MM.1S (cell line): ENCODE measurements around the gene LPCAT1.
"Not testable (repeated sequence)": the region's sequence is repeated elsewhere in the genome, so short reads cannot be mapped to it uniquely, and the experiment has no call there.

Experiments
- DNase-seq: peaks from one replicate; pipeline ENCODE4 v3.0.0-alpha.2; 2015
- H2AFZ ChIP-seq: fragments of 300-600 bp; sonication (generic); 2 replicates; pipeline ENCODE4 v1.6.0; 2016; ENCODE audit warnings: antibody characterized with exemption, low read length
- H3F3A ChIP-seq: fragments of 300-600 bp; sonication (generic); 2 replicates; pipeline ENCODE4 v1.6.1; 2016; ENCODE audit warnings: mild to moderate bottlenecking, antibody characterized with exemption, low read length, moderate library complexity, mixed read lengths; ENCODE audit not compliant: insufficient read depth
- H3K27ac ChIP-seq: fragments of 300-600 bp; sonication (generic); 2 replicates; pipeline ENCODE4 v1.5.1; 2016; ENCODE audit warnings: mild to moderate bottlenecking, low read length
- H3K27me3 ChIP-seq: fragments of 300-600 bp; sonication (generic); replicated peaks from 2 replicates; pipeline ENCODE4 v1.6.0; 2016; ENCODE audit warnings: low read length; ENCODE audit not compliant: insufficient read depth
- H3K36me3 ChIP-seq: fragments of 300-600 bp; sonication (generic); replicated peaks from 2 replicates; pipeline ENCODE4 v1.6.1; 2016; ENCODE audit warnings: mild to moderate bottlenecking, low read length, mixed read lengths; ENCODE audit not compliant: insufficient read depth
- H3K4me1 ChIP-seq: fragments of 300-600 bp; sonication (generic); 2 replicates; pipeline ENCODE4 v1.6.1; 2016; ENCODE audit warnings: low read length, mixed read lengths
- H3K4me2 ChIP-seq: fragments of 300-600 bp; sonication (generic); 2 replicates; pipeline ENCODE4 v1.6.0; 2016; ENCODE audit warnings: low read depth, low read length
- H3K4me3 ChIP-seq: fragments of 300-600 bp; sonication (generic); 2 replicates; pipeline ENCODE4 v1.5.1; 2016; ENCODE audit warnings: low read length, mixed read lengths
- H3K79me2 ChIP-seq: fragments of 300-600 bp; sonication (generic); 2 replicates; pipeline ENCODE4 v1.6.1; 2016; ENCODE audit warnings: mixed run types, low read length, mixed read lengths
- H3K9ac ChIP-seq: fragments of 300-600 bp; sonication (generic); 2 replicates; pipeline ENCODE4 v1.6.1; 2016; ENCODE audit warnings: low read length, mixed read lengths
- H3K9me2 ChIP-seq: fragments of 300-600 bp; sonication (generic); replicated peaks from 2 replicates; pipeline ENCODE4 v1.6.1; 2016; ENCODE audit warnings: mild to moderate bottlenecking, low read length, mixed read lengths; ENCODE audit not compliant: insufficient read depth
- H3K9me3 ChIP-seq: fragments of 300-600 bp; sonication (generic); replicated peaks from 2 replicates; pipeline ENCODE4 v1.6.1; 2016; ENCODE audit warnings: mild to moderate bottlenecking, low read length, mixed read lengths; ENCODE audit not compliant: insufficient read depth
- H4K20me1 ChIP-seq: fragments of 300-600 bp; sonication (generic); 2 replicates; pipeline ENCODE4 v1.6.1; 2016; ENCODE audit warnings: mild to moderate bottlenecking, low read length, moderate library complexity, mixed read lengths; ENCODE audit not compliant: insufficient read depth
- CTCF ChIP-seq: fragments of 300-600 bp; sonication (generic); IDR thresholded peaks from 2 replicates; pipeline ENCODE4 v1.5.1; 2016; ENCODE audit warnings: antibody characterized with exemption, low read length, mixed read lengths
- EZH2 ChIP-seq: fragments of 300-600 bp; sonication (generic); optimal IDR thresholded peaks from 2 replicates; pipeline ENCODE3; 2017; ENCODE audit warnings: low read depth, mild to moderate bottlenecking, antibody characterized with exemption, low read length, mixed read lengths
- EZH2phosphoT487 ChIP-seq: fragments of 300-600 bp; sonication (generic); IDR thresholded peaks from 2 replicates; pipeline ENCODE4 v1.6.1; 2018; ENCODE audit warnings: antibody characterized with exemption, low read length

Gene LPCAT1

GRCh38 chr5:1476967-1477310, 46.8 kb downstream of the LPCAT1 start:
- TF ChIP-seq EZH2phosphoT487 (no peak), CTCF (no peak), EZH2 (no peak)

GRCh38 chr5:1476181-1476966, 47.4 kb downstream of the LPCAT1 start:
- no peaks in the 10 kb centered on the region for H3F3A ChIP-seq
- H3K27me3 ChIP-seq = no peaks in the 10 kb centered on the region
- H3K36me3 ChIP-seq = peaks cover 13% of the 10 kb centered on the region
- H4K20me1 ChIP-seq = no peaks in the 10 kb centered on the region
- 0 out of 2 replicates have a peak, but pooled peaks cover 3% of the 10 kb centered on the region for H3K79me2 ChIP-seq
- no peak overlapping the region for H3K9ac ChIP-seq
- no peak for DNase-seq
- TF ChIP-seq EZH2 = no peak
- no peak for TF ChIP-seq EZH2phosphoT487
- TF ChIP-seq CTCF = no peak
- H3K27ac ChIP-seq = no peak overlapping the region
- no peaks in the 10 kb centered on the region for H3K9me3 ChIP-seq
- H3K9me2 ChIP-seq = no peaks in the 10 kb centered on the region
- no peak overlapping the region for H2AFZ ChIP-seq
- no peaks in the 10 kb centered on the region for H3K4me1 ChIP-seq
- no peak overlapping the region for H3K4me2 ChIP-seq
- no peak overlapping the region for H3K4me3 ChIP-seq

More at GRCh38 chr5:1476967-1477310, 46.8 kb downstream of the LPCAT1 start:
- Histone ChIP-seq H3F3A (no peaks in the 10 kb centered on the region), H3K9me2 (no peaks in the 10 kb centered on the region), H3K27ac (no peak overlapping the region), H3K4me1 (no peaks in the 10 kb centered on the region), H3K4me2 (no peak overlapping the region), H3K27me3 (no peaks in the 10 kb centered on the region), H3K9me3 (no peaks in the 10 kb centered on the region), H2AFZ (no peak overlapping the region), H3K36me3 (peaks cover 13% of the 10 kb centered on the region), H3K4me3 (no peak overlapping the region), H3K9ac (no peak overlapping the region), H3K79me2 (0 out of 2 replicates have a peak, but pooled peaks cover 3% of the 10 kb centered on the region), H4K20me1 (no peaks in the 10 kb centered on the region)
- DNase-seq = no peak

GRCh38 chr5:1475544-1475900, 48.2 kb downstream of the LPCAT1 start:
- not testable (repeated sequence) for H3K9me3 ChIP-seq, H3K9me2 ChIP-seq, H3K27ac ChIP-seq, H3F3A ChIP-seq, H3K9ac ChIP-seq, H4K20me1 ChIP-seq, H3K4me3 ChIP-seq, H3K27me3 ChIP-seq, H3K4me2 ChIP-seq, DNase-seq, H2AFZ ChIP-seq, H3K79me2 ChIP-seq, H3K4me1 ChIP-seq
- H3K36me3 ChIP-seq = peaks cover 13% of the 10 kb centered on the region

- DNase-seq = no peak
- no peaks in the 10 kb centered on the region for H3F3A ChIP-seq
Measured at GRCh38 chr5:1474866-1475543, 48.8 kb downstream of the LPCAT1 start.

More at GRCh38 chr5:1474866-1475543, 48.8 kb downstream of the LPCAT1 start:
- Histone ChIP-seq H3K79me2 (0 out of 2 replicates have a peak, but pooled peaks cover 3% of the 10 kb centered on the region), H3K4me1 (no peaks in the 10 kb centered on the region), H4K20me1 (no peaks in the 10 kb centered on the region), H2AFZ (no peak overlapping the region), H3K27me3 (no peaks in the 10 kb centered on the region), H3K4me2 (no peak overlapping the region), H3K4me3 (no peak overlapping the region), H3K9ac (no peak overlapping the region), H3K36me3 (peaks cover 13% of the 10 kb centered on the region), H3K9me3 (no peaks in the 10 kb centered on the region), H3K27ac (no peak overlapping the region), H3K9me2 (no peaks in the 10 kb centered on the region)
- TF ChIP-seq EZH2phosphoT487 (no peak), CTCF (no peak), EZH2 (no peak)
